KMS-11 (cell line): Measurements from ENCODE around the gene LDLRAD3.

Source experiments
- H2AFZ ChIP-seq: fragments of 200-600 bp; sonication (generic); 2 replicates; pipeline ENCODE4 v1.6.1; 2016; ENCODE audit warnings: antibody characterized with exemption, mixed run types, low read depth
- H3K27ac ChIP-seq: fragments of 200-600 bp; sonication (generic); 2 replicates; pipeline ENCODE4 v1.6.1; 2016; ENCODE audit warnings: mild to moderate bottlenecking, mixed run types
- H3K27me3 ChIP-seq: fragments of 200-600 bp; sonication (generic); 2 replicates; pipeline ENCODE4 v1.6.1; 2017; ENCODE audit warnings: mild to moderate bottlenecking, low read depth, mixed run types, moderate library complexity; ENCODE audit not compliant: insufficient read depth
- H3K36me3 ChIP-seq: fragments of 200-600 bp; sonication (generic); 2 replicates; pipeline ENCODE4 v1.6.1; 2017; ENCODE audit warnings: mild to moderate bottlenecking, mixed run types; ENCODE audit not compliant: insufficient read depth
- H3K4me1 ChIP-seq: fragments of 200-600 bp; sonication (generic); 2 replicates; pipeline ENCODE4 v1.6.1; 2016; ENCODE audit warnings: mild to moderate bottlenecking, low read depth, mixed run types; ENCODE audit not compliant: poor library complexity, severe bottlenecking
- H3K4me2 ChIP-seq: fragments of 200-600 bp; sonication (generic); 2 replicates; pipeline ENCODE4 v1.7.0; 2016; ENCODE audit warnings: mild to moderate bottlenecking, mixed run types
- H3K4me3 ChIP-seq: fragments of 200-600 bp; sonication (generic); IDR thresholded peaks from 2 replicates; pipeline ENCODE4 v1.6.1; 2017; ENCODE audit warnings: low read depth, low read length, mixed read lengths; ENCODE audit not compliant: insufficient read depth
- H3K79me2 ChIP-seq: fragments of 200-600 bp; sonication (generic); 2 replicates; pipeline ENCODE4 v1.6.1; 2016; ENCODE audit warnings: low read depth, mixed run types; ENCODE audit not compliant: insufficient read depth
- H3K9ac ChIP-seq: fragments of 200-600 bp; sonication (generic); 2 replicates; pipeline ENCODE4 v1.6.1; 2016; ENCODE audit warnings: mild to moderate bottlenecking, mixed run types
- H4K20me1 ChIP-seq: fragments of 200-600 bp; sonication (generic); 2 replicates; pipeline ENCODE4 v1.6.1; 2016; ENCODE audit warnings: mild to moderate bottlenecking, mixed run types; ENCODE audit not compliant: insufficient read depth
- TF ChIP-seq, protein P1 (sequence below): fragments of 200-600 bp; sonication (generic); conservative IDR thresholded peaks from 2 replicates; pipeline ENCODE4 v1.6.1; 2017; ENCODE audit warnings: low read depth, mild to moderate bottlenecking, antibody characterized with exemption, low read length, moderate library complexity, mixed read lengths

LDLRAD3 gene

DNA sequence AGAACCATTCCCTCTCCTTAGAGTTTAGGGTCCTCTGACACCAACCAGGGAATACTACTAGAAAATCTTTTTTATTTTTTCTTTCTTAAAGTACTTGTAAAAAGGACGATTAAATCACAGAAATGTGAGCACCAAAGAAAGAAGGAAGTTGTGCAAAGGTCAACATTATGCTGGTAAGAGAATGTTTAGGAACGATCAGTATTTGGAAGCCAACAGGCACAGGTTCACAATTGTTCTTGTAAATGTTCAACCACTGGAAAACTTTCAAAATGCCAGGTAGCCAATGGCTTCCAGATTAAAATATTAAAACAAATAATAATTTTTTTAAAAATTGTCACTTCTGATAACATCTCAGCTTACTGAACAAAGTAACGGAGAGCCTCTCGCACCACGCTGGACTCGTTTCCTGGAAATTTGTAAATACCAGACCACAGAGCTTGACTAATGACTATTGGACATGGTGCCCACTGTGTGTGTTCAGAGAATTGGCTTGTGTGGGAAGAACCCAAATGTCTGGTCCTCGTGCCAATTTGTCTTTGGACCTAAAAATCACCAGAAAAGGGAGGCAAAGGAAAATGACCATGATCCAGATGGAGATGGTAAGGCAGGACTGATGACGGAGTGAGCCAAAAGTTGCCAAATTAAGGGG lies 324.6 kb downstream of the LDLRAD3 start:
- H2AFZ ChIP-seq, result no peak overlapping the region
- no peaks in the 10 kb centered on the region for H3K79me2 ChIP-seq
- H3K4me3 ChIP-seq, result no peak overlapping the region
- no peak overlapping the region for H3K4me2 ChIP-seq
- no peaks in the 10 kb centered on the region for H4K20me1 ChIP-seq
- no peak overlapping the region for H3K27ac ChIP-seq
- TF ChIP-seq, protein P1, sequence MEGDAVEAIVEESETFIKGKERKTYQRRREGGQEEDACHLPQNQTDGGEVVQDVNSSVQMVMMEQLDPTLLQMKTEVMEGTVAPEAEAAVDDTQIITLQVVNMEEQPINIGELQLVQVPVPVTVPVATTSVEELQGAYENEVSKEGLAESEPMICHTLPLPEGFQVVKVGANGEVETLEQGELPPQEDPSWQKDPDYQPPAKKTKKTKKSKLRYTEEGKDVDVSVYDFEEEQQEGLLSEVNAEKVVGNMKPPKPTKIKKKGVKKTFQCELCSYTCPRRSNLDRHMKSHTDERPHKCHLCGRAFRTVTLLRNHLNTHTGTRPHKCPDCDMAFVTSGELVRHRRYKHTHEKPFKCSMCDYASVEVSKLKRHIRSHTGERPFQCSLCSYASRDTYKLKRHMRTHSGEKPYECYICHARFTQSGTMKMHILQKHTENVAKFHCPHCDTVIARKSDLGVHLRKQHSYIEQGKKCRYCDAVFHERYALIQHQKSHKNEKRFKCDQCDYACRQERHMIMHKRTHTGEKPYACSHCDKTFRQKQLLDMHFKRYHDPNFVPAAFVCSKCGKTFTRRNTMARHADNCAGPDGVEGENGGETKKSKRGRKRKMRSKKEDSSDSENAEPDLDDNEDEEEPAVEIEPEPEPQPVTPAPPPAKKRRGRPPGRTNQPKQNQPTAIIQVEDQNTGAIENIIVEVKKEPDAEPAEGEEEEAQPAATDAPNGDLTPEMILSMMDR, result no peak
- H3K27me3 ChIP-seq, result no peaks in the 10 kb centered on the region
- H3K36me3 ChIP-seq, result no peaks in the 10 kb centered on the region
- no peaks in the 10 kb centered on the region for H3K4me1 ChIP-seq
- no peak overlapping the region for H3K9ac ChIP-seq

GRCh38 chr11:36270701-36271100 lies 326.8 kb downstream of the LDLRAD3 start:
- H2AFZ ChIP-seq, result no peak overlapping the region
- no peaks in the 10 kb centered on the region for H3K36me3 ChIP-seq
- H3K9ac ChIP-seq, result no peak overlapping the region
- H3K4me3 ChIP-seq, result no peak overlapping the region
- TF ChIP-seq, protein P1, result no peak
- H4K20me1 ChIP-seq, result no peaks in the 10 kb centered on the region
- no peak overlapping the region for H3K27ac ChIP-seq
- no peaks in the 10 kb centered on the region for H3K79me2 ChIP-seq
- no peaks in the 10 kb centered on the region for H3K4me1 ChIP-seq
- H3K27me3 ChIP-seq, result no peaks in the 10 kb centered on the region
- H3K4me2 ChIP-seq, result no peak overlapping the region

GRCh38 chr11:36271794-36272407 lies 328.0 kb downstream of the LDLRAD3 start:
- TF ChIP-seq, protein P1, result no peak
- Histone ChIP-seq H3K27me3 (no peaks in the 10 kb centered on the region), H3K4me3 (no peak overlapping the region), H3K9ac (no peak overlapping the region), H2AFZ (no peak overlapping the region), H3K4me1 (no peaks in the 10 kb centered on the region), H3K27ac (no peak overlapping the region), H3K4me2 (no peak overlapping the region), H3K79me2 (no peaks in the 10 kb centered on the region), H4K20me1 (no peaks in the 10 kb centered on the region), H3K36me3 (no peaks in the 10 kb centered on the region)

DNA sequence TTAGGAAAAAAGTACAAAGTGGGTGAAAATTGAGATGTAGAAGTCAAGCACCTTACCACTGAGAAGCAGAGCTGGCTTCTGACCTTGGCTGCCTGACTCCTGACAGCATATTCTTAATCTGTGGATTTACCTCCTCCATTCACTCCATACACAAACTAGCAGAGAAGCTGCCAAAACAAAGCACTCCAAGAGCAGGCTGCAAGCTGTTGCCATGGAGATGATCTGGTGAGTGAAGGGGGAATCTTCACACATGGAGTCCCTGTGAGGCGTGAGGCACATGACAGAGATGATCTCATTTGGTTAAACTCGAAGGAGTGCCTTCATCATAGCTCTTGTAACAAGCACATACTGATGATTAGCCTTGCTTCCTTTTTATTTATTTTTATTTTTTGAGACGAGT lies 329.2 kb downstream of the LDLRAD3 start:
- Histone ChIP-seq H3K4me1 (no peaks in the 10 kb centered on the region), H3K79me2 (no peaks in the 10 kb centered on the region), H3K9ac (no peak overlapping the region), H3K27ac (no peak overlapping the region), H2AFZ (no peak overlapping the region), H3K4me2 (no peak overlapping the region), H3K4me3 (no peak overlapping the region), H4K20me1 (no peaks in the 10 kb centered on the region), H3K27me3 (no peaks in the 10 kb centered on the region), H3K36me3 (no peaks in the 10 kb centered on the region)
- TF ChIP-seq, protein P1, result no peak
